Neural cell (in vitro differentiated cells): ENCODE data around the gene CBR3. TPM values are rescaled to one million over a fixed set of nuclear protein-coding genes. Genes with fewer than 3 reads are reported as not detected.

Experiments
- H2AFZ ChIP-seq: fragments of 200-600, 300-800 bp; sonication (generic), shearing (Covaris generic); 2 replicates; pipeline ENCODE4 v1.6.0; 2014; ENCODE audit warnings: low read depth, mild to moderate bottlenecking, antibody characterized with exemption, low read length, moderate library complexity
- H3F3A ChIP-seq: fragments of 200-600 bp; shearing (Covaris generic); 2 replicates; pipeline ENCODE4 v1.6.1; 2016; ENCODE audit warnings: mild to moderate bottlenecking, moderate library complexity, mixed read lengths, antibody characterized with exemption, low read length; ENCODE audit not compliant: insufficient read depth, poor library complexity, severe bottlenecking
- H3K27ac ChIP-seq: fragments of 200-600, 300-800 bp; sonication (generic), shearing (Covaris generic); 2 replicates; pipeline ENCODE4 v1.5.1; 2014; ENCODE audit warnings: mild to moderate bottlenecking, low read length, moderate library complexity
- H3K27me3 ChIP-seq: fragments of 300-800, 200-600 bp; sonication (generic), shearing (Covaris generic); 2 replicates; pipeline ENCODE4 v1.6.0; 2014; ENCODE audit warnings: mild to moderate bottlenecking, low read depth, low read length, moderate library complexity; ENCODE audit not compliant: insufficient read depth
- H3K36me3 ChIP-seq: fragments of 300-800, 200-600 bp; sonication (generic), shearing (Covaris generic); 2 replicates; pipeline ENCODE4 v1.5.1; 2014; ENCODE audit warnings: mild to moderate bottlenecking, antibody characterized with exemption, low read length, moderate library complexity; ENCODE audit not compliant: insufficient read depth
- H3K4me2 ChIP-seq: fragments of 300-800, 200-600 bp; sonication (generic), shearing (Covaris generic); 2 replicates; pipeline ENCODE4 v1.6.0; 2014; ENCODE audit warnings: mild to moderate bottlenecking, low read length
- H3K4me3 ChIP-seq: fragments of 300-800, 200-600 bp; sonication (generic), shearing (Covaris generic); 2 replicates; pipeline ENCODE4 v1.5.1; 2014; ENCODE audit warnings: mild to moderate bottlenecking, low read length, moderate library complexity
- H3K79me2 ChIP-seq: fragments of 200-600 bp; shearing (Covaris generic); replicated peaks from 2 replicates; pipeline ENCODE4 v1.6.0; 2014; ENCODE audit warnings: mild to moderate bottlenecking, low read length, moderate library complexity; ENCODE audit not compliant: insufficient read depth
- H3K9ac ChIP-seq: fragments of 300-800, 200-600 bp; sonication (generic), shearing (Covaris generic); 2 replicates; pipeline ENCODE4 v1.6.1; 2016; ENCODE audit warnings: mild to moderate bottlenecking, low read length, mixed read lengths
- H3K9me2 ChIP-seq: fragments of 200-600 bp; shearing (Covaris generic); 2 replicates; pipeline ENCODE4 v1.6.1; 2016; ENCODE audit warnings: mild to moderate bottlenecking, low read length, mixed read lengths; ENCODE audit not compliant: insufficient read depth
- H3K9me3 ChIP-seq: fragments of 200-600, 300-800 bp; sonication (generic), shearing (Covaris generic); 2 replicates; pipeline ENCODE4 v1.6.1; 2016; ENCODE audit warnings: mild to moderate bottlenecking, mixed run types, low read length, moderate library complexity, mixed read lengths
- H4K20me1 ChIP-seq: fragments of 200-600 bp; shearing (Covaris generic); 2 replicates; pipeline ENCODE4 v1.6.1; 2016; ENCODE audit warnings: mild to moderate bottlenecking, mixed run types; ENCODE audit not compliant: insufficient read depth
- CTCF ChIP-seq: fragments of 450-650 bp; IDR thresholded peaks from 2 replicates; pipeline ENCODE4 v1.5.1; 2014; ENCODE audit warnings: antibody characterized with exemption, mild to moderate bottlenecking, moderate library complexity; ENCODE audit not compliant: poor library complexity, severe bottlenecking
- EP300 ChIP-seq: fragments of 450-650 bp; conservative IDR thresholded peaks from 2 replicates; pipeline ENCODE4 v1.6.1; 2014; ENCODE audit warnings: antibody characterized with exemption, mild to moderate bottlenecking, moderate library complexity; ENCODE audit not compliant: poor library complexity, severe bottlenecking
- EZH2 ChIP-seq: fragments of 200-600, 300-800 bp; shearing (Covaris generic), sonication (generic); IDR thresholded peaks from 2 replicates; pipeline ENCODE4 v1.6.1; 2014; ENCODE audit warnings: antibody characterized with exemption, low read length, borderline replicate concordance, mild to moderate bottlenecking; ENCODE audit not compliant: insufficient read depth, poor library complexity, severe bottlenecking
- MXI1 ChIP-seq: fragments of 450-650 bp; conservative IDR thresholded peaks from 2 replicates; pipeline ENCODE4 v1.6.1; 2014; ENCODE audit warnings: antibody characterized with exemption, mild to moderate bottlenecking; ENCODE audit not compliant: poor library complexity, severe bottlenecking
- POLR2AphosphoS5 ChIP-seq: IDR thresholded peaks from 2 replicates; pipeline ENCODE4 v1.6.1; 2012
- RAD21 ChIP-seq: fragments of 450-650 bp; conservative IDR thresholded peaks from 2 replicates; pipeline ENCODE4 v1.6.1; 2014; ENCODE audit warnings: antibody characterized with exemption, mild to moderate bottlenecking, moderate library complexity
- REST ChIP-seq: IDR thresholded peaks from 2 replicates; pipeline ENCODE4 v1.6.1; 2012; ENCODE audit warnings: borderline replicate concordance
- SMC3 ChIP-seq: fragments of 450-650 bp; conservative IDR thresholded peaks from 2 replicates; pipeline ENCODE4 v1.6.1; 2014; ENCODE audit warnings: antibody characterized with exemption, mild to moderate bottlenecking, moderate library complexity; ENCODE audit not compliant: poor library complexity
- TAF1 ChIP-seq: IDR thresholded peaks from 2 replicates; pipeline ENCODE4 v1.6.1; 2012; ENCODE audit warnings: low read depth
- polyA plus RNA-seq: library from polyadenylated mRNA; depleted of rRNA; stranded (reverse); fragments of >200 nt; gene quantifications from 2 replicates; pipeline ENCODE4 v1.2.3, GENCODE V29; 2014

Gene CBR3
- polyA plus RNA-seq, 1 donor from 2014 or later: not detected

GRCh38 chr21:36188081-36188681, 53.3 kb downstream of the CBR3 start:
- Histone ChIP-seq H3K9me2 (no peaks in the 10 kb centered on the region), H4K20me1 (no peaks in the 10 kb centered on the region), H3F3A (no peaks in the 10 kb centered on the region), H3K27ac (no peak overlapping the region), H3K9me3 (no peaks in the 10 kb centered on the region), H2AFZ (no peak overlapping the region), H3K79me2 (no peaks in the 10 kb centered on the region), H3K27me3 (no peaks in the 10 kb centered on the region), H3K4me3 (no peak overlapping the region), H3K36me3 (no peaks in the 10 kb centered on the region), H3K9ac (no peak overlapping the region), H3K4me2 (no peak overlapping the region)
- TF ChIP-seq POLR2AphosphoS5: no peak
- no peak for TF ChIP-seq SMC3
- no peak for TF ChIP-seq CTCF
- TF ChIP-seq TAF1: no peak
- TF ChIP-seq MXI1: no peak

GRCh38 chr21:36188937-36189336, 54.1 kb downstream of the CBR3 start:
- Histone ChIP-seq H3K27ac (no peak overlapping the region), H3K79me2 (no peaks in the 10 kb centered on the region), H3K9ac (no peak overlapping the region), H3K4me3 (no peak overlapping the region), H3K4me2 (no peak overlapping the region), H3F3A (no peaks in the 10 kb centered on the region), H3K27me3 (no peaks in the 10 kb centered on the region), H4K20me1 (no peaks in the 10 kb centered on the region), H3K36me3 (no peaks in the 10 kb centered on the region), H3K9me3 (no peaks in the 10 kb centered on the region), H3K9me2 (no peaks in the 10 kb centered on the region), H2AFZ (no peak overlapping the region)
- no peak for TF ChIP-seq EZH2
- no peak for TF ChIP-seq POLR2AphosphoS5
- TF ChIP-seq SMC3: no peak
- no peak for TF ChIP-seq TAF1
- TF ChIP-seq CTCF: no peak
- no peak for TF ChIP-seq RAD21
- no peak for TF ChIP-seq MXI1
- TF ChIP-seq EP300: no peak
- no peak for TF ChIP-seq REST
